ENCODE data around the gene TPD52L1. TPM values are rescaled to one million over a fixed set of nuclear protein-coding genes. Genes with fewer than 3 reads are reported as not detected.

Gene TPD52L1
- total and polyA plus RNA-seq, 2 of the 13 experiments (the other 11 are each of a cell fraction or from before 2014, with no cell fraction given), result 0.49 to 0.53 TPM

DNA sequence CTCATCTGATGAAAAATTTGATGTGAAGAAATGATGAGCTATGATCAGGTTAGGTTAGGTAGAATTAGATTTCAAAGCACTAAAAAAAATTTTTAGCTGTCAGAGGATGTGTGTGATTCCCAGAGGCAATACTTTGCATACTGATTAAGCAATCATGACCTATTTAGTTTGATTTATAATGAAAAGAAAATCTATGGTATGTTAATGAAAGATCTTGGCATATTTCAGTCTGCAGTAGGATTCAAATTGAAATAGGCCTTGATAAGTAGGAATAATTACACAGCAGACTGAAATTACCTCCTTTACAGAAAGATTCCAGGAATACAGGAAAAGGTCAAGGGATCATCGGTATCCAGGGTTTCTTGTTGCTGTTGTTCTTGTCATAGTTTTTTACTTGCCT is 78.9 kb downstream of the TPD52L1 start:
- intact Hi-C loops (cut with micrococcal nuclease; ENCODE audit: unreplicated experiment) (no loop called here), in situ Hi-C loops (cut with HindIII; ENCODE audit: extremely low pct_ligation_motif_present, low pct_unique_long_range_greater_than_20kb) (no loop called here)
- FAIRE-seq (no peak), ATAC-seq (no peak), DNase-seq (ENCODE audit: low spot score) (no peak)
- ChIA-PET POLR2A (no interaction called here), CTCF (ENCODE audit: low intra/inter-chr PET ratio, low total read pairs) (no interaction called here)
- Histone ChIP-seq H3K79me2 (ENCODE audit: insufficient read depth, low read length) (no peaks in the 10 kb centered on the region), H3K36me3 (replicated peaks in 1 of 2; ENCODE audit: control insufficient read depth in 1 of 2, insufficient read depth in 2 of 2, low read length in 2 of 2) (no peaks in the 10 kb centered on the region), H3K9ac (ENCODE audit: insufficient read depth, low read depth, low read length) (no peak overlapping the region), H3K4me1 (ENCODE audit: insufficient read depth, low read length) (no peaks in the 10 kb centered on the region), H3K27ac (ENCODE audit: extremely low read length, insufficient read depth, low read length) (no peak overlapping the region), H3K27me3 (ENCODE audit: control insufficient read depth in 1 of 2, insufficient read depth in 2 of 2, low read length in 2 of 2) (no peaks in the 10 kb centered on the region), H2AFZ (ENCODE audit: low read length) (no peak overlapping the region), H3K9me3 (ENCODE audit: low read length) (no peaks in the 10 kb centered on the region), H3K4me3 (replicated peaks in 1 of 3; ENCODE audit: insufficient read depth in 1 of 3, low read depth in 2 of 3, low read length in 3 of 3) (no peak overlapping the region), H3K4me2 (ENCODE audit: low read depth, low read length) (no peak overlapping the region), H4K20me1 (ENCODE audit: insufficient read depth, low read length) (no peaks in the 10 kb centered on the region)
- no peak for TF ChIP-seq FOXA3 (CRISPR knock-in tag; IDR thresholded peaks at IDR 0.05)
- TF ChIP-seq SNAPC2 (CRISPR knock-in tag; IDR thresholded peaks at IDR 0.05), result no peak
- TF ChIP-seq, protein P1, sequence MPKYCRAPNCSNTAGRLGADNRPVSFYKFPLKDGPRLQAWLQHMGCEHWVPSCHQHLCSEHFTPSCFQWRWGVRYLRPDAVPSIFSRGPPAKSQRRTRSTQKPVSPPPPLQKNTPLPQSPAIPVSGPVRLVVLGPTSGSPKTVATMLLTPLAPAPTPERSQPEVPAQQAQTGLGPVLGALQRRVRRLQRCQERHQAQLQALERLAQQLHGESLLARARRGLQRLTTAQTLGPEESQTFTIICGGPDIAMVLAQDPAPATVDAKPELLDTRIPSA (CRISPR knock-in tag; IDR thresholded peaks at IDR 0.05; ENCODE audit: borderline replicate concordance), result no peak
- TF ChIP-seq HHEX (CRISPR knock-in tag; IDR thresholded peaks at IDR 0.05), result no peak
- no peak for TF ChIP-seq ZNF775 (CRISPR knock-in tag; IDR thresholded peaks at IDR 0.05; ENCODE audit: borderline replicate concordance)
- TF ChIP-seq ZIK1 (CRISPR knock-in tag; IDR thresholded peaks at IDR 0.05; ENCODE audit: borderline replicate concordance, low read depth), result no peak
- TF ChIP-seq FIP1L1 (IDR thresholded peaks at IDR 0.05; ENCODE audit: borderline replicate concordance, insufficient read depth, low read depth, low read length), result no peak
- TF ChIP-seq ZHX2 (IDR thresholded peaks at IDR 0.05; ENCODE audit: low read depth), result no peak
- TF ChIP-seq ZHX2 (CRISPR knock-in tag; IDR thresholded peaks at IDR 0.05; ENCODE audit: borderline replicate concordance), result no peak
- no peak for TF ChIP-seq ELF4 (CRISPR knock-in tag; IDR thresholded peaks at IDR 0.05; ENCODE audit: borderline replicate concordance)
- no peak for TF ChIP-seq MAFK (conservative IDR thresholded peaks at IDR 0.05 in 1 of 2, IDR thresholded peaks at IDR 0.05 in 1 of 2; ENCODE audit: low read length in 2 of 2)
- TF ChIP-seq GPN1 (CRISPR knock-in tag; IDR thresholded peaks at IDR 0.05; ENCODE audit: borderline replicate concordance), result no peak
- no peak for TF ChIP-seq KLF11 (CRISPR knock-in tag; IDR thresholded peaks at IDR 0.05)
- TF ChIP-seq RBFOX2 (IDR thresholded peaks at IDR 0.05; ENCODE audit: low read depth, low read length), result no peak
- 0% methylated on average over 1 of the region's 1 CpG for WGBS (ENCODE audit: low lambda C conversion rate)
- no TSS peak for BruUV-seq (replicated peaks)
